ENCODE measurements around the gene KIAA1210.

KIAA1210 gene

GRCh38 chrX:119127650-119128049, at the start of gene KIAA1210:
KIAA1210 (minus strand) TSS chrX:119127812; CDS start chrX:119123642, 4,170 bp downstream.
- Mint-ChIP-seq H3K9me3 (no peaks in the 10 kb centered on the region), H3K36me3 (ENCODE audit: low read depth) (no peaks in the 10 kb centered on the region), H3K4me1 (ENCODE audit: low read depth) (no peaks in the 10 kb centered on the region), H3K27me3 (ENCODE audit: low read depth) (peaks cover 11% of the 10 kb centered on the region), H3K4me3 (no peak within 1 kb of the TSS), H3K27ac (no peak within 1 kb of the TSS)

DNA sequence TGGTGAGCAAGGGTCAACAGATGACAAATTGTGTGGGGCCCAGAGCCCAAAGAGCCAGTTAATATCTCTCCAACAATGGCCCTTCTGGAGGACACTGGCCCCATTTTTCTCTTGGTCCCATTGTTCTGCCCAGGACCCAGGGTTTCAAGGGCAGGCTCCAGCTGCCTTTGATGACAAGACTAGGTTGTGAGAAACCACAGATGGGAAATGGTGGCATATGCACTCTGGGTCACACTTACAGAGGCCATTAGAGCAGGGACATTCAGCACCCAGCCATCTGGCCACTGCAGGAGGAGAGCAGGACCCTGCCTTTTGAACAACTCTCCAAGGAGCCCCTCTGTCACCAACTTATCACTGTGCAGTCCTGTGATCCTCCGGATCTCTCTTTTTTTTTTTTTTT, 49.7 kb upstream of the KIAA1210 start:
- Mint-ChIP-seq H3K27me3 (ENCODE audit: low read depth) (no peaks in the 10 kb centered on the region), H3K9me3 (no peaks in the 10 kb centered on the region), H3K36me3 (ENCODE audit: low read depth) (no peaks in the 10 kb centered on the region), H3K27ac (no peak overlapping the region), H3K4me3 (no peak overlapping the region), H3K4me1 (ENCODE audit: low read depth) (no peaks in the 10 kb centered on the region)

GRCh38 chrX:119174900-119175299, 47.3 kb upstream of the KIAA1210 start:
- H3K27me3 Mint-ChIP-seq (ENCODE audit: low read depth): no peaks in the 10 kb centered on the region
- H3K36me3 Mint-ChIP-seq (ENCODE audit: low read depth): no peaks in the 10 kb centered on the region
- no peaks in the 10 kb centered on the region for H3K9me3 Mint-ChIP-seq
- H3K27ac Mint-ChIP-seq: no peak overlapping the region
- no peak overlapping the region for H3K4me3 Mint-ChIP-seq
- H3K4me1 Mint-ChIP-seq (ENCODE audit: low read depth): no peaks in the 10 kb centered on the region

DNA sequence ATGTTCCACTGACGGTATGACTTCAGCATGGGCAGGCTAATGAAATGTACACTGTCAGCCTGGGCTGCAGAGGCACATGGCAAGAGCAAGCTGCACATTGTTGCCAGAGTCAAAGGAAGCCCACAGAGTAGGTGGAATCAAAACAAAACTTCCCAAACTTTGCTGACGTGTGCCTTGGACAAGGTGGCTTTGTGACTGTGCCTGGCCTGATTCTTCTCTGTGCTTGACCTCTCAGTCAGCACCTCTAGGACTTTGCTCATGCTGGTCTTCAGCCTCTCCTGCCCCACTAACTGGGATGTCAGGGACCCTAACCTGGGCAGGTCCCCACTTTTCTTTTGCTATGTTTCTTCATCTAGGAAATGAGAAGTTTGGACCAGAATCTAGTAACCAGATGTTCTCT, 40.5 kb upstream of the KIAA1210 start:
- Mint-ChIP-seq H3K9me3 (peaks cover 3% of the 10 kb centered on the region), H3K27me3 (ENCODE audit: low read depth) (peaks cover 4% of the 10 kb centered on the region), H3K4me3 (no peak overlapping the region), H3K4me1 (ENCODE audit: low read depth) (no peaks in the 10 kb centered on the region), H3K36me3 (ENCODE audit: low read depth) (no peaks in the 10 kb centered on the region), H3K27ac (no peak overlapping the region)

GRCh38 chrX:119158226-119158625, 30.6 kb upstream of the KIAA1210 start:
- H3K27me3 Mint-ChIP-seq (ENCODE audit: low read depth): no peaks in the 10 kb centered on the region
- no peak overlapping the region for H3K27ac Mint-ChIP-seq
- no peak overlapping the region for H3K4me3 Mint-ChIP-seq
- no peaks in the 10 kb centered on the region for H3K36me3 Mint-ChIP-seq (ENCODE audit: low read depth)
- no peaks in the 10 kb centered on the region for H3K4me1 Mint-ChIP-seq (ENCODE audit: low read depth)
- H3K9me3 Mint-ChIP-seq: no peaks in the 10 kb centered on the region

DNA sequence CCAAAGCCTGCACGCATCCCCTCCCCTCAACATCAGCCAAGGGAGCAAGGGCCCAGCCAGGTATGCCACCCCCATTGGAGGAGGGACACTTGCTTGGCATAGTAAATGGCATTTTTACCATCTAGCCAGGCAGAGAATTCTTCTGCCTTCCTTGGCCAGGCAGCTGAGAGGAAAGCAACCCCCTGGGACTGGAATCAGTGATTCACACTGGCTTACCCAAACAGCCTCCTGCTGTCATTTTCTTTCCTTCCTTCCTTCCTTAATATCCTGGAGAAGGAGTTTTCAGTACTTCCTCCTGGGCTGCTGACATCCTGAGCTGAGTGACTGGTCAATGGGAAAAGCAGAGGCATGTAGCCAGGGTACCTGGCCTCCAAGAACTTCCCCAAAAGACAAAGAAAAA, 28.6 kb upstream of the KIAA1210 start:
- no peak overlapping the region for H3K27ac Mint-ChIP-seq
- H3K36me3 Mint-ChIP-seq (ENCODE audit: low read depth): no peaks in the 10 kb centered on the region
- no peak overlapping the region for H3K4me3 Mint-ChIP-seq
- no peaks in the 10 kb centered on the region for H3K9me3 Mint-ChIP-seq
- H3K4me1 Mint-ChIP-seq (ENCODE audit: low read depth): no peaks in the 10 kb centered on the region
- H3K27me3 Mint-ChIP-seq (ENCODE audit: low read depth): no peaks in the 10 kb centered on the region

DNA sequence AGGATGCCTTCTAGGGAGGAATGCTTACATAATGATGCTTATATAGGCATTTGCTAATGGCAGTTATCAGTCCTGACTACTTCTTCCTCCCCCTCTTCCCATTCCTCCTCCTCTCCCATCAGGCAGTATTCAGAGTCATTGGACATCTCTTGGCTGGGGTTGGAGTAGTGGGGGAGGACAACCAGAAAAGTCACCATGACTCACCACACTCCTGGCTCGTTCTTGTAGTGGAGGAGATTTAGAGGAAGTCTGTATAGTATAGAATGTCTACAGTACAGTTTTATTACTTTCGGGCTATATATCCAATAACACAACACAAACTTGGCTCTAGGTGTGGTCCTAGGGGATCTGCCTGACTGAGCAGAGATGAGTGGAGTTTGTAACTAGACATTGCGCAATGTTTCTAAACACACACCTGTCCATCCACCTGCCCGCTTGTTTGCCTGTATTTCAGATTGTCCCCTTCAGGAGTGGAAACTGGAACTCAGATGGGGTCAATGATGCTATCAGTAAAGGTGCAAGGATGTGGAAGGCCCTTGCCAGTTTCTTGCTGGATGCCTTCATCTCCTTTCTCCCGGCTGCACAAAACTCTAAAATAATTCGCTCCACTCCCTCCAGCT, 27.9 kb upstream of the KIAA1210 start:
- Mint-ChIP-seq H3K36me3 (ENCODE audit: low read depth) (no peaks in the 10 kb centered on the region), H3K9me3 (no peaks in the 10 kb centered on the region), H3K4me3 (no peak overlapping the region), H3K27me3 (ENCODE audit: low read depth) (no peaks in the 10 kb centered on the region), H3K27ac (no peak overlapping the region), H3K4me1 (ENCODE audit: low read depth) (no peaks in the 10 kb centered on the region)

DNA sequence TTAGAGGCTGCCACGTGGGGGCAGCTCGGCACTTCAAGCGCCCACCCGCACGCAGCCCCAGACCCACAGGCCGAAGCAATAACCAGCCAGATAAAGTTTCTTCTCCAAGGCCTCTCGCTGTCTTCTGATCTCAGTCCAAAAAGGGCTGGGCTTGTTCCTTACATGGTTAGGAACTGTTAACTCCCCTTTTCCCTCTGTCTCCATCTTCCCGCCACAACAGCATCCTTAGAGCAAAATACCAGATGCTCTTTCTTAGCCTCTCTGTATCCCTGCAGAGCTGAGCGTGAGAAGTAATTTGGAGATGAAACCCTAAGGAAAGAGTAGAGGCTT, 23.4 kb upstream of the KIAA1210 start:
- no peaks in the 10 kb centered on the region for H3K36me3 Mint-ChIP-seq (ENCODE audit: low read depth)
- no peaks in the 10 kb centered on the region for H3K9me3 Mint-ChIP-seq
- no peaks in the 10 kb centered on the region for H3K27me3 Mint-ChIP-seq (ENCODE audit: low read depth)
- no peak overlapping the region for H3K4me3 Mint-ChIP-seq
- no peaks in the 10 kb centered on the region for H3K4me1 Mint-ChIP-seq (ENCODE audit: low read depth)
- H3K27ac Mint-ChIP-seq: no peak overlapping the region

GRCh38 chrX:119150163-119151050, 22.8 kb upstream of the KIAA1210 start:
- Mint-ChIP-seq H3K9me3 (no peaks in the 10 kb centered on the region), H3K27me3 (ENCODE audit: low read depth) (no peaks in the 10 kb centered on the region), H3K36me3 (ENCODE audit: low read depth) (no peaks in the 10 kb centered on the region)

DNA sequence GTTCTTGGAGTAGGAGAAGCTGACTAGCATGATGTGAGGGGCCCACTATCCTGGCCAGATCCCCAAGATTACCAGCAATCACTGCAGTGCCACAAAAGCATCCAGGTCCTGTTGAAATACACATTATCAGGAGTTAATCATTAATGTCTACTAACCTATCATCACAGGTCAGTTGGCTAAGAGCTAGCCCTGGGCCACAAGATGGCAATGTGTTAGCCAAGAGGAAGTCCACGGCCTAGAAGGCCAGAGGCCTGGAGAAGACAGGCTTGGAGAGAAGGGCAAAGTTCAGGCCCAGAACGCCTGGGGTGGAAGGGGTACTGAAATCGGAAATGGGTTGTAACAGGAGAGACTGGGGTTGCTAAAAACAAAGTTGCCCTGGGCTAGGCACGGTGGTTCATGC, 19.9 kb upstream of the KIAA1210 start:
- Mint-ChIP-seq H3K4me1 (ENCODE audit: low read depth) (no peaks in the 10 kb centered on the region), H3K27ac (no peak overlapping the region), H3K9me3 (no peaks in the 10 kb centered on the region), H3K4me3 (no peak overlapping the region), H3K27me3 (ENCODE audit: low read depth) (no peaks in the 10 kb centered on the region), H3K36me3 (ENCODE audit: low read depth) (no peaks in the 10 kb centered on the region)

More at GRCh38 chrX:119150163-119151050, 22.8 kb upstream of the KIAA1210 start:
- Mint-ChIP-seq H3K27ac (no peak overlapping the region), H3K4me3 (no peak overlapping the region), H3K4me1 (ENCODE audit: low read depth) (no peaks in the 10 kb centered on the region)

GRCh38 chrX:119145241-119145653, 17.6 kb upstream of the KIAA1210 start:
- Mint-ChIP-seq H3K4me3 (no peak overlapping the region), H3K9me3 (no peaks in the 10 kb centered on the region), H3K4me1 (ENCODE audit: low read depth) (no peaks in the 10 kb centered on the region), H3K36me3 (ENCODE audit: low read depth) (no peaks in the 10 kb centered on the region), H3K27ac (no peak overlapping the region), H3K27me3 (ENCODE audit: low read depth) (no peaks in the 10 kb centered on the region)

DNA sequence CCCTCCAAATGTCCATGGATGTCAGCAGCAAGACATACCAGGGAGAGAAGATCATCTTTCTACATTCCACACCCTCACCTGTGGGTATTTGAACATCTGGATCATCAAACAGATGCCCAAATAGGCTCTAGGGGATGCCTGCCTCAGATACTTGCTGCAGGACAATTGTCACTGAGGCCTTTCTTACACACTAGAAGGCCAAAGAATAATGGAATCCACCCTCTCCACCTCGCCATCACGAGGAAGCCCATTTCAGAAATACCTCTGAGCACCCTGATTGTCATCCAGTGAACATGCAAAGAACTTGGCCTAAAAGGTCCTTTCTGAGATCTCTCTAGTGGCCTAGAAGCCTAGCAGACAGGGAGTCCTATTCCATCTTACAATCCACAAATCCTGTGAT, 6.9 kb upstream of the KIAA1210 start:
- Mint-ChIP-seq H3K27me3 (ENCODE audit: low read depth) (peaks cover 14% of the 10 kb centered on the region), H3K27ac (no peak overlapping the region), H3K9me3 (no peaks in the 10 kb centered on the region), H3K36me3 (ENCODE audit: low read depth) (no peaks in the 10 kb centered on the region), H3K4me1 (ENCODE audit: low read depth) (no peaks in the 10 kb centered on the region), H3K4me3 (no peak overlapping the region)

GRCh38 chrX:119132961-119133360, 5.3 kb upstream of the KIAA1210 start:
- no peak overlapping the region for H3K27ac Mint-ChIP-seq
- H3K4me3 Mint-ChIP-seq: no peak overlapping the region
- no peaks in the 10 kb centered on the region for H3K4me1 Mint-ChIP-seq (ENCODE audit: low read depth)
- peaks cover 14% of the 10 kb centered on the region for H3K27me3 Mint-ChIP-seq (ENCODE audit: low read depth)
- H3K36me3 Mint-ChIP-seq (ENCODE audit: low read depth): no peaks in the 10 kb centered on the region
- H3K9me3 Mint-ChIP-seq: no peaks in the 10 kb centered on the region

GRCh38 chrX:119132316-119132715, 4.7 kb upstream of the KIAA1210 start:
- Mint-ChIP-seq H3K27ac (no peak overlapping the region), H3K4me3 (no peak overlapping the region), H3K9me3 (no peaks in the 10 kb centered on the region), H3K36me3 (ENCODE audit: low read depth) (no peaks in the 10 kb centered on the region), H3K4me1 (ENCODE audit: low read depth) (no peaks in the 10 kb centered on the region), H3K27me3 (ENCODE audit: low read depth) (peaks cover 14% of the 10 kb centered on the region)

DNA sequence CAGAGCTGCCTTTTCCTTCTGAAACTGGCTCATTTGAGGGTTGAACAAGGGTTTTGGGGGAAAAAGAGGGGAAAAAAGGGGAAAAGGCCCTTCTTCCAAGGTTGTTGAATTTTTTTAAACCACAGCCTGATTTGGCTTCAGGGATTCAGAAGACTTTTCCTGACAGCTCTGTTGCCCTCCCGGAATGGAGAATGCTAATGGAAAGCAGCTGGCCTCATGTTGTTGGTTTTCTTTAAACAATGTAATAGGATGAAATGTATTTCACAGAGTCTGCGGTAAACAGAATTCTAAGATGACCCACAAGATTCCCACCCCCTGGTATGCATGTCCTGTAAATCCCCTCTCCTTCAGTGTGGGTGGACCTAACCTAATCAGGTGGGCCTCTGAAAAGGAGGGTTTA, 3.3 kb upstream of the KIAA1210 start:
- no peak overlapping the region for H3K4me3 Mint-ChIP-seq
- no peak overlapping the region for H3K27ac Mint-ChIP-seq
- no peaks in the 10 kb centered on the region for H3K9me3 Mint-ChIP-seq
- no peaks in the 10 kb centered on the region for H3K4me1 Mint-ChIP-seq (ENCODE audit: low read depth)
- no peaks in the 10 kb centered on the region for H3K36me3 Mint-ChIP-seq (ENCODE audit: low read depth)
- H3K27me3 Mint-ChIP-seq (ENCODE audit: low read depth): peaks cover 14% of the 10 kb centered on the region
